HepG2 (cell line): ENCODE data around the gene PHAX. TPM values are rescaled to one million over a fixed set of nuclear protein-coding genes. Genes with fewer than 3 reads are reported as not detected.
A peak's percentile ranks its signal among the peaks of the same experiment; 100 is the strongest.
"Not testable (repeated sequence)": the region's sequence is repeated elsewhere in the genome, so short reads cannot be mapped to it uniquely, and the experiment has no call there.

Experiments used
- BRCA1 ChIP-seq: sonication (generic); formaldehyde crosslinking; IDR thresholded peaks from 2 replicates; pipeline ENCODE4 v1.4.0; 2020; ENCODE audit warnings: missing genetic modification reagents
- CEBPG ChIP-seq: IDR thresholded peaks from 2 replicates; pipeline ENCODE4 v1.6.1; 2016
- ELF3 ChIP-seq: IDR thresholded peaks from 2 replicates; pipeline ENCODE4 v1.6.1; 2016; ENCODE audit warnings: missing genetic modification reagents, missing compliant biosample characterization
- FOXA3 ChIP-seq: IDR thresholded peaks from 2 replicates; pipeline ENCODE4 v1.6.1; 2016; ENCODE audit warnings: missing genetic modification reagents, missing compliant biosample characterization
- FOXP1 ChIP-seq, 2 experiments: fragments of 450-650 bp in 1 of 2; IDR thresholded peaks; 2 replicates each; pipeline ENCODE4 v1.6.1; 2017 to 2018; ENCODE audit warnings: antibody characterized with exemption in 1 of 2
- HMG20B ChIP-seq: conservative IDR thresholded peaks from 2 replicates; pipeline ENCODE4 v1.6.1; 2016; ENCODE audit warnings: missing genetic modification reagents, missing compliant biosample characterization
- KDM2A ChIP-seq: sonication (generic); formaldehyde crosslinking; IDR thresholded peaks from 2 replicates; pipeline ENCODE4 v1.4.0; 2020; ENCODE audit warnings: low read depth, missing genetic modification reagents, borderline replicate concordance
- KDM3A ChIP-seq: IDR thresholded peaks from 2 replicates; pipeline ENCODE4 v1.6.1; 2018; ENCODE audit warnings: low read depth, missing compliant biosample characterization
- NCOA2 ChIP-seq: sonication (generic); formaldehyde crosslinking; IDR thresholded peaks from 2 replicates; pipeline ENCODE4 v1.8.0; 2022; ENCODE audit warnings: inconsistent platforms
- NFKBIZ ChIP-seq: IDR thresholded peaks from 2 replicates; pipeline ENCODE4 v1.6.1; 2018; ENCODE audit warnings: missing genetic modification reagents, missing compliant biosample characterization
- PHF5A ChIP-seq: IDR thresholded peaks from one replicate; pipeline ENCODE4 v1.6.1; 2018; ENCODE audit warnings: low read depth, missing genetic modification reagents; ENCODE audit not compliant: unreplicated experiment
- REPIN1 ChIP-seq: sonication (generic); formaldehyde crosslinking; IDR thresholded peaks from 2 replicates; pipeline ENCODE4 v1.8.0; 2022; ENCODE audit warnings: missing genetic modification reagents, low read depth, mild to moderate bottlenecking, borderline replicate concordance
- RXRB ChIP-seq: IDR thresholded peaks from 2 replicates; pipeline ENCODE4 v1.6.1; 2016; ENCODE audit warnings: borderline replicate concordance, missing genetic modification reagents, missing compliant biosample characterization
- SMAD3 ChIP-seq: sonication (generic); formaldehyde crosslinking; IDR thresholded peaks from 2 replicates; pipeline ENCODE4 v1.4.0; 2020; ENCODE audit warnings: missing genetic modification reagents
- SP1 ChIP-seq, 2 experiments: fragments of 450-650 bp in 1 of 2; sonication (generic) in 1 of 2; formaldehyde crosslinking in 1 of 2; IDR thresholded peaks; 2 replicates each; pipeline versions ENCODE4 v1.4.0 to v1.6.1; 2016 to 2020; ENCODE audit warnings: missing genetic modification reagents in 1 of 2
- ZFP36L1 ChIP-seq: sonication (generic); formaldehyde crosslinking; IDR thresholded peaks from 2 replicates; pipeline ENCODE4 v1.8.0; 2022; ENCODE audit warnings: mild to moderate bottlenecking, missing genetic modification reagents, moderate library complexity
- ZNF292 ChIP-seq: sonication (generic); formaldehyde crosslinking; IDR thresholded peaks from 2 replicates; pipeline ENCODE4 v1.8.1; 2022; ENCODE audit warnings: mild to moderate bottlenecking, low read depth, missing genetic modification reagents, borderline replicate concordance
- ZNF670 ChIP-seq: sonication (generic); formaldehyde crosslinking; IDR thresholded peaks from 2 replicates; pipeline ENCODE4 v1.8.0; 2022; ENCODE audit warnings: mild to moderate bottlenecking, missing genetic modification reagents, borderline replicate concordance
- ZNF749 ChIP-seq: sonication (generic); formaldehyde crosslinking; IDR thresholded peaks from 2 replicates; pipeline ENCODE4 v1.8.0; 2022; ENCODE audit warnings: mild to moderate bottlenecking, missing genetic modification reagents, moderate library complexity, borderline replicate concordance
- ZNF792 ChIP-seq: IDR thresholded peaks from 2 replicates; pipeline ENCODE4 v1.6.1; 2016
- ZNF816 ChIP-seq: sonication (generic); formaldehyde crosslinking; IDR thresholded peaks from 2 replicates; pipeline ENCODE4 v1.8.0; 2022; ENCODE audit warnings: missing genetic modification reagents, mild to moderate bottlenecking, borderline replicate concordance
- ZSCAN29 ChIP-seq: sonication (generic); formaldehyde crosslinking; conservative IDR thresholded peaks from 2 replicates; pipeline ENCODE4 v1.4.0; 2020; ENCODE audit warnings: mild to moderate bottlenecking, missing genetic modification reagents
- ZSCAN9 ChIP-seq: IDR thresholded peaks from 2 replicates; pipeline ENCODE4 v1.6.1; 2016; ENCODE audit warnings: borderline replicate concordance
- polyA plus RNA-seq, 8 experiments: library from polyadenylated mRNA; depleted of rRNA in 3 of 8; stranded (reverse) in 7 of 8; unstranded in 1 of 8; fragments of >200 nt; fragmentation: Illumina TruSeq in 4 of 8; extraction: Trizol in 4 of 8; gene quantifications; 2 replicates each; pipeline versions ENCODE4 v1.2.1 to v1.2.3, GENCODE V29; 2011 to 2016; ENCODE audit warnings: low read depth in 4 of 8, missing spikeins in 1 of 8, mixed read lengths in 1 of 8; ENCODE audit not compliant: insufficient read depth in 1 of 8
- total RNA-seq, 5 experiments: library from RNA; depleted of rRNA; stranded (reverse); fragments of >200 nt; fragmentation: Illumina TruSeq; extraction: Trizol; gene quantifications; 2 replicates each; pipeline ENCODE4 v1.2.3, GENCODE V29; 2016; ENCODE audit warnings: low read depth in 1 of 5
- TF ChIP-seq, protein P1 (sequence below): sonication (generic); formaldehyde crosslinking; IDR thresholded peaks from 2 replicates; pipeline ENCODE4 v1.4.0; 2020; ENCODE audit warnings: missing genetic modification reagents
- TF ChIP-seq, protein P2 (sequence below): fragments of 450-650 bp; IDR thresholded peaks from 2 replicates; pipeline ENCODE4 v1.6.1; 2016
- TF ChIP-seq, protein P3 (sequence below): sonication (generic); formaldehyde crosslinking; IDR thresholded peaks from 2 replicates; pipeline ENCODE4 v1.4.0; 2020; ENCODE audit warnings: missing genetic modification reagents

PHAX gene
- total and polyA plus RNA-seq, 2 of the 13 experiments (the other 11 are each of a cell fraction or from before 2014, with no cell fraction given) = 20.0 to 59.7 TPM

DNA sequence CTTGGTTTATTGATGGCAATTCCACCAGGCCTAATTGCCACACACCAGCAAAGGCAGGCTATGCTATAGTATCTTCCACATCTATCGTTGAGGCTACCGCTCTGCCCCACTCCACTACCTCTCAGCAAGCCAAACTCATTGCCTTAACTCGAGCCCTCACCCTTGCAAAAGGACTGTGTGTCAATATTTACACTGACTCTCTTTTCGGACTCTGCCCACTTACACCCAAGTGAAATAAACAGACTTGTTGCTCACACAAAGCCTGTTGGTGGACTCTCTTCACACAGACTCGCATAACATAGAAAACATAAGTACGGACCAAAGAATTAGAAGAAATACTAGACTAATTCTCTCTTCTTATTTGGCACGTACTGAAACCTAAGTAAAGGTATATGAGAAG, 48.3 kb downstream of the PHAX start (continued):
- TF ChIP-seq ZNF292 (CRISPR knock-in tag) = peak; percentile 18; the same call in 1 of the 2 replicates
- TF ChIP-seq FOXA3 (CRISPR knock-in tag) = peak; percentile 100
- peak; percentile 44; the same call in 1 of the 2 replicates for TF ChIP-seq KDM3A (CRISPR knock-in tag)
- peak; percentile 89 for TF ChIP-seq CEBPG (CRISPR knock-in tag)
- peak; percentile 94 for TF ChIP-seq FOXP1 (IDR thresholded peaks at IDR 0.05)
- peak; percentile 98 for TF ChIP-seq FOXP1 (CRISPR knock-in tag; IDR thresholded peaks at IDR 0.05)
- TF ChIP-seq ZNF670 (CRISPR knock-in tag) = peak; percentile 24; the same call in 1 of the 2 replicates
- peak; percentile 78; the same call in 1 of the 2 replicates for TF ChIP-seq ZNF749
- TF ChIP-seq BRCA1 = peak; percentile 40; the same call in 1 of the 2 replicates
- peak; percentile 63; the same call in 1 of the 2 replicates for TF ChIP-seq NFKBIZ (CRISPR knock-in tag)
- 0 out of 2 replicates have a peak, but pooled peaks have one; percentile 44 for TF ChIP-seq ZFP36L1 (CRISPR knock-in tag)
- TF ChIP-seq ELF3 (CRISPR knock-in tag) = peak; percentile 61; the same call in 1 of the 2 replicates
- peak; percentile 93 for TF ChIP-seq SMAD3 (CRISPR knock-in tag)
- peak; percentile 77 for TF ChIP-seq HMG20B
- TF ChIP-seq, protein P1, sequence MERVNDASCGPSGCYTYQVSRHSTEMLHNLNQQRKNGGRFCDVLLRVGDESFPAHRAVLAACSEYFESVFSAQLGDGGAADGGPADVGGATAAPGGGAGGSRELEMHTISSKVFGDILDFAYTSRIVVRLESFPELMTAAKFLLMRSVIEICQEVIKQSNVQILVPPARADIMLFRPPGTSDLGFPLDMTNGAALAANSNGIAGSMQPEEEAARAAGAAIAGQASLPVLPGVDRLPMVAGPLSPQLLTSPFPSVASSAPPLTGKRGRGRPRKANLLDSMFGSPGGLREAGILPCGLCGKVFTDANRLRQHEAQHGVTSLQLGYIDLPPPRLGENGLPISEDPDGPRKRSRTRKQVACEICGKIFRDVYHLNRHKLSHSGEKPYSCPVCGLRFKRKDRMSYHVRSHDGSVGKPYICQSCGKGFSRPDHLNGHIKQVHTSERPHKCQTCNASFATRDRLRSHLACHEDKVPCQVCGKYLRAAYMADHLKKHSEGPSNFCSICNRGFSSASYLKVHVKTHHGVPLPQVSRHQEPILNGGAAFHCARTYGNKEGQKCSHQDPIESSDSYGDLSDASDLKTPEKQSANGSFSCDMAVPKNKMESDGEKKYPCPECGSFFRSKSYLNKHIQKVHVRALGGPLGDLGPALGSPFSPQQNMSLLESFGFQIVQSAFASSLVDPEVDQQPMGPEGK = peak; percentile 76
- peak; percentile 85 for TF ChIP-seq ZNF792 (CRISPR knock-in tag)
- TF ChIP-seq RXRB = peak; percentile 88
- TF ChIP-seq, protein P2, sequence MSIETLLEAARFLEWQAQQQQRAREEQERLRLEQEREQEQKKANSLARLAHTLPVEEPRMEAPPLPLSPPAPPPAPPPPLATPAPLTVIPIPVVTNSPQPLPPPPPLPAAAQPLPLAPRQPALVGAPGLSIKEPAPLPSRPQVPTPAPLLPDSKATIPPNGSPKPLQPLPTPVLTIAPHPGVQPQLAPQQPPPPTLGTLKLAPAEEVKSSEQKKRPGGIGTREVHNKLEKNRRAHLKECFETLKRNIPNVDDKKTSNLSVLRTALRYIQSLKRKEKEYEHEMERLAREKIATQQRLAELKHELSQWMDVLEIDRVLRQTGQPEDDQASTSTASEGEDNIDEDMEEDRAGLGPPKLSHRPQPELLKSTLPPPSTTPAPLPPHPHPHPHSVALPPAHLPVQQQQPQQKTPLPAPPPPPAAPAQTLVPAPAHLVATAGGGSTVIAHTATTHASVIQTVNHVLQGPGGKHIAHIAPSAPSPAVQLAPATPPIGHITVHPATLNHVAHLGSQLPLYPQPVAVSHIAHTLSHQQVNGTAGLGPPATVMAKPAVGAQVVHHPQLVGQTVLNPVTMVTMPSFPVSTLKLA = 0 out of 2 replicates have a peak, but pooled peaks have one; percentile 10
- 0 out of 2 replicates have a peak, but pooled peaks have one; percentile 15 for TF ChIP-seq ZNF816 (CRISPR knock-in tag)
- peak; percentile 73 for TF ChIP-seq PHF5A (CRISPR knock-in tag)
- peak; percentile 89 for TF ChIP-seq NCOA2 (CRISPR knock-in tag)
- TF ChIP-seq, protein P3, sequence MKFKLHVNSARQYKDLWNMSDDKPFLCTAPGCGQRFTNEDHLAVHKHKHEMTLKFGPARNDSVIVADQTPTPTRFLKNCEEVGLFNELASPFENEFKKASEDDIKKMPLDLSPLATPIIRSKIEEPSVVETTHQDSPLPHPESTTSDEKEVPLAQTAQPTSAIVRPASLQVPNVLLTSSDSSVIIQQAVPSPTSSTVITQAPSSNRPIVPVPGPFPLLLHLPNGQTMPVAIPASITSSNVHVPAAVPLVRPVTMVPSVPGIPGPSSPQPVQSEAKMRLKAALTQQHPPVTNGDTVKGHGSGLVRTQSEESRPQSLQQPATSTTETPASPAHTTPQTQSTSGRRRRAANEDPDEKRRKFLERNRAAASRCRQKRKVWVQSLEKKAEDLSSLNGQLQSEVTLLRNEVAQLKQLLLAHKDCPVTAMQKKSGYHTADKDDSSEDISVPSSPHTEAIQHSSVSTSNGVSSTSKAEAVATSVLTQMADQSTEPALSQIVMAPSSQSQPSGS (CRISPR knock-in tag) = peak; percentile 79; the same call in 1 of the 2 replicates
- peak; percentile 85 for TF ChIP-seq REPIN1 (CRISPR knock-in tag)
- TF ChIP-seq ZSCAN29 (CRISPR knock-in tag) = peak; percentile 85
- TF ChIP-seq ZSCAN9 (CRISPR knock-in tag) = peak; percentile 60; the same call in 1 of the 2 replicates
- TF ChIP-seq KDM2A (CRISPR knock-in tag) = 0 out of 2 replicates have a peak, but pooled peaks have one; percentile 34
- TF ChIP-seq SP1 (IDR thresholded peaks at IDR 0.05) = not testable (repeated sequence)
- TF ChIP-seq SP1 (CRISPR knock-in tag; IDR thresholded peaks at IDR 0.05) = peak; percentile 27; the same call in 1 of the 2 replicates
